HG02973 (cell line): ENCODE measurements around the gene PTPN5.

ENCODE experiments used
- ATAC-seq: cut with Tn5 transposase; IDR thresholded peaks from one replicate; pipeline ENCODE4 v1.9.1; 2021; ENCODE audit warnings: moderate library complexity; ENCODE audit not compliant: unreplicated experiment

The PTPN5 gene

GRCh38 chr11:18773681-18774080, 17.9 kb downstream of the PTPN5 start:
- no peak for ATAC-seq

DNA sequence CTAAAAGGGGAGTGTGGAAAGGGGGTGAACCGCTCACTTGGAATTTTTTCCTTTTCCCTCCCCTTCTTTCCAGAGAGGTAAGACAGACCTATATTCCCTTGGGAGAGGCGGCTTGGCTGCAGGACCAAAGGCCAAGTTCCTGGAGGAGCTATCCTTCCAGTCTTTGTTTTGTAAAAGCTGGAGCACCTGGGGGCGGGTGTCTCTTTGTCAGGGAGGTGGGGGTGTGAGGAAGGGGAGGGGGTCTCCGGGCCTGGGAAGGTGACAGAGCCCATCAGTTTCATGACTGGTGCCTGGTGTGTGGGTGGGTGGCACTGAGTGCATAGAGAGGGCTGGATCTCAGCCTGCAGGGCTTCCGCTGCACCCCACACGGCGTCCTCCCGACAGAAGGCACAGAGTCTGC, 18.5 kb downstream of the PTPN5 start:
- no peak for ATAC-seq

DNA sequence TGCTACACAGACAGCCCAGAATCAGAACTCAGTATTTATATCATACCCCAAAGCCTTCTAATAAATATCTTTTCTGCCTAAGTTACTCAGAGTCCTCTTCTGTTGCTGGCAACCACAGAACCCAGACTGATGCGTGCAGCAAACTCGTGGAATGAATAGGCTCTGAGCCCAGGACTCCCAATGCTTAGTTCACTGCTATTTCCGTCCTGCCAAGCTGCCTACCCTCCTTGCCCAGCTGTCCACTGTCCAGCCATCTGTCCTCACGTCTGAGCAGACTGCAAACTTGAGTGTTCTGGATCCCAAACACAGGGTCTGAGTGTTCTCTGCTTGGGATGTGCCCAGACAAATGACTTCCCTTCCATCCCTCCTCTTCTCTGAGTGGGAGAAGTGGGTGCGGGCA, 19.4 kb downstream of the PTPN5 start:
- ATAC-seq, result no peak

DNA sequence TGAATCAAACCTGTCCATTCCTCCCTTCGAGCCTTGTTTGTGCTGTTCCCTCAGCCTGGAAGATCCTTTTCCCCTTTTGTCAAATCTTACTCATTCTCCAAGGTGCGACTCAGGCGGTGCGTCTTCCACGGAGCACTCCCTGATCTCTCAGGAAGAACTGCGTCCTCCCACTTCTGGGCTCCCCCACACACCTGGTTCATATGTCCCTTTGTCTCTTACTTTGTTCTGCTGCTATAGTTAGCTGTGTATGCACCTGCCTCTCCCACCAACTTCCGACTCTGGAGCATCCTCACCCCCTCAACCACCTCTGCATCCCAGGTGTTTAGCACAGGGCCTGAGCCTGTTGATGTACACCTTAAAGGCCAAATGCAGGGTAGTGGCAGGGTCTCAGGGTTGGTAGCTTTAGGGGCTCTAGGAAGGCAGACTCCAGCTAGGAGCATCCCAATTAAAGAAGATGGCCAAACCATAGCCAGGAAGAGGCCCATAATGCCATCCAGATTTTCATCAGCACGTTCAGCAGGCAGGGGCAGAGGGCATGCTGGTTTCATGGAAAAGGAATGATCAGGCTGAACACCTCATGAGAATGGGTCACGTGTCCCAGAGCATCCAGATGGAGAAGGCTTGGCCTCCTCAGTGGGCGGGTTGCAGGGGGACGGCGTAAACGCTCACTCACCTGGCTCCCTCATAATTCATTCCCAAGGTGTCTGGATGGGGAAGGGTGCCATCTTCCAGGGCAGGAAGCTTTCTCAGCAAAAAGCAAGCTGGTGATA, 20.1 kb downstream of the PTPN5 start:
- no peak for ATAC-seq

DNA sequence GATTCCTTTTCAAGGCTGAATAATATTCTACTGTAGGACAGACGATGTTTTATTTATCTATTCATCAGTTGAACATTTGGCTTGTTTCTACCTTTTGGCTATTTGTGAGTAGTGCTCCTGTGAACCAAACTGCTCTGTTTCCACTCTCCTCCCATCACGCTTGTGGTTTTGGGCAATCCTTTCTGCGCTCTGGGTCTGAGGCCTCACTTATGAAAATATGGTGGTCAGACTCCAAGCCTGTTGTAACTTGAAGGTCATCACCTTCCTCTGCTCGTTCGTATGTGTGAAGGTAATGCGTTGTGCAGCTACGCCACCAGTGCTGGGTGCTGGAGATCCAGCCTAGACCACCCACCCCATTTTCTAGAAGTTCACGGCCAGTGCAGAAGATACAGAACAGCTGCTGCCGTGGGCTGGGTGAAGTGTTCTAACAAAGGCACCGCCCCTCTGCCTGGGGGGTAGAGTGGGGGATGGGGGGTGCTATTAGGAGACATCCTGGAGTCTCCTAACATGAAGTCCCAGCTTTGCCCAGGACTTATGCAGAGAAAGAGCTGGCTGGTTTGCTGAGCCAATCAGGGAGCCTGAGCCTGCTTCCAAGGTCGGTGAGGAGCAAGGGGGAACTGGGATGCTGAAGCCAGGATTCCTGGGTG, 21.0 kb downstream of the PTPN5 start:
- no peak for ATAC-seq

DNA sequence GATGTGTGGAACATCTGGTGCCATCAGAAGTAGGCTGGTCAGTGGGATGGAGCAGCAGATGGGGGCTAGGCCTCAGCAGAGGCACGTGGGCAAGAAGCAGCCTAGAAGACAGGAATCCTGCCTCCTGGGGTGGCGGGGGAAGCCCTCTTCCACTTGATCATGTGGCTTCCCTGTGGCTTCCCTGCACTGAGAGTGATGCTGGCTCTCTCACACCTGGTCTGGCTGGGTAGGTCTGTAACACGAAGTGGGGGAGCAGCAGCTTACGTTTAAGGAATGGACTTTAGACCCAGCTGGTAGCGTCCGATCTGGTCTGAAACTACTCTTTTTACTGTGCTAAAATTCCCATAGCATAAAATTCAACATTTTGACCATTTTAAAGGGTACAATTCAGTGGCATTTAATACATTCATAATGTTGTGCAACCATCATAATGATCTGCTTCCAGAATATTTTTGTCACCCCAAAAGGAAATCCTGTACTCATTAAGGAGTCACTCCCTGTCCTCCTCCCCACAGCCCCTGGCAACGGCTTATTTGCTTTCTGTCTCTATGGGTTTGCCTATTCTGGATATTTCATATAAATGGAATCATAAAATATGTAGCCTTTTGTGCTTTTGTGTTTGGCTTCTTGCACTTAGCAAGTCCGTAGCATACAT, 21.7 kb downstream of the PTPN5 start:
- ATAC-seq, result no peak

- ATAC-seq, result no peak
Observed at GRCh38 chr11:18768978-18769377, 22.6 kb downstream of the PTPN5 start.

DNA sequence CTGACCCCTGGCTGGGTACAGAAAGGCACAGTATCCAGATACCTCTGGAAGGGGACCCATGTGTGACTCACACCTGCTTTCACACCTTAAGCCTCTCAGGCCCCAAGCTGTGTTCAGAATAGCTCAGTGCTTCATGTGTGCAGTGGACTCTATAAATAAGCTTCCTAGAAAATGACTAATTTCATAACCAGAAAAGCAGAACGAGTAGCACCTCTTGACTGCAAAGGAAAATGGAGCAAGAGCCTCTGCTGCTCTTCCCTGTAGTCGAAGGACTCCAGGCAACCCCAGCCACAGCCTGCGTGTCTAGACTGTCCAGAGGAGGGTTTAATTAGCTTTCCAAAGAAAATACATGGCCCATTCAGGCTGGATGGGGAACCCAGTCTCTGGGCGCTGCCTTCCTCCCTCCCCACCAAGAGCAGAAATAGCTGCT, 23.1 kb downstream of the PTPN5 start:
- ATAC-seq, result peak; percentile 89

- ATAC-seq, result no peak
Observed at GRCh38 chr11:18766015-18766414, 25.6 kb downstream of the PTPN5 start.

GRCh38 chr11:18765554-18765953, 26.0 kb downstream of the PTPN5 start:
- no peak for ATAC-seq

GRCh38 chr11:18761741-18762140, 29.9 kb downstream of the PTPN5 start:
- ATAC-seq, result no peak

DNA sequence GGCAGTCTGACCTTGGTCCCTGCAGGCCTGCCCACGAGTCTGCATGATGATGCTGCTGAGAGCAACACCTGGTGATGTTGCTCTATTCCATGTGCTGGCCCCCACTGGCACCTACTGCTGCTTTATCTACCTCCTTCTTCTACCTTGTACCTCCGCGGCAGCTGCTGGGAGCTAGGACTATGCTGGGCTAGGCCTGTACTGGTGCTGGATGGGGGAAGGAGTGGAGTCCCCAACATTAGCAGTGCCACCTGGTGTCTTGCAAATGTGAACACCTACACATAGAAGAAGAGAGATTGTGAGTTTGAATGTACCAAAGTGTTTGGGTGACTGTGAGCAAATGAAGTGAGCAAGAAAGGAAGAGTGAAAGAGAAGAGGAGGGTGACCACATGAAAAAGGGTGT, 30.5 kb downstream of the PTPN5 start:
- ATAC-seq, result no peak

GRCh38 chr11:18757811-18758210, 33.8 kb downstream of the PTPN5 start:
- ATAC-seq, result no peak

- no peak for ATAC-seq
Observed at GRCh38 chr11:18756889-18757288, 34.7 kb downstream of the PTPN5 start.

GRCh38 chr11:18754308-18754707, 37.3 kb downstream of the PTPN5 start:
- ATAC-seq, result no peak

GRCh38 chr11:18752502-18752901, 39.1 kb downstream of the PTPN5 start:
- no peak for ATAC-seq

DNA sequence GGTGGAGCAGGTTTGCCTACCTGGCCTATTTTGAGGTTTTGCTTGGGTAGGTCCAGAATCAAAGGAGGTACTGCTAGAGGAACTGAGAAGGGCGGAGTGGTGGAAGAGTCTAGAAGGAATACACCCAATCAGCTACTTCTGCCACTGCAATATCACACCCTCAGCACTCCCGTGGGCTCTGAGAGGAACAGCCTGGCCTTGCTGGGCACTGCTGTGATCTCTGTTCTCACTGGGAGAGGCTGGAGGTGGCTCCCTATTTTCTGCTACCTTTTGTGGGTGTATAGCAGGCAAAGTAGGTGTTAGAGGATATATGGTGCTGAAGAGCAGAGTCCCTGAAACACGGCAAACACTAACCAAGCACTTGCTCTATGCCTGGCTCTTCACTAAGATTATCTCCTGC, 40.7 kb downstream of the PTPN5 start:
- no peak for ATAC-seq

- no peak for ATAC-seq
Observed at GRCh38 chr11:18749681-18750319, 41.8 kb downstream of the PTPN5 start.

GRCh38 chr11:18748766-18749365, 42.7 kb downstream of the PTPN5 start:
- ATAC-seq, result no peak

DNA sequence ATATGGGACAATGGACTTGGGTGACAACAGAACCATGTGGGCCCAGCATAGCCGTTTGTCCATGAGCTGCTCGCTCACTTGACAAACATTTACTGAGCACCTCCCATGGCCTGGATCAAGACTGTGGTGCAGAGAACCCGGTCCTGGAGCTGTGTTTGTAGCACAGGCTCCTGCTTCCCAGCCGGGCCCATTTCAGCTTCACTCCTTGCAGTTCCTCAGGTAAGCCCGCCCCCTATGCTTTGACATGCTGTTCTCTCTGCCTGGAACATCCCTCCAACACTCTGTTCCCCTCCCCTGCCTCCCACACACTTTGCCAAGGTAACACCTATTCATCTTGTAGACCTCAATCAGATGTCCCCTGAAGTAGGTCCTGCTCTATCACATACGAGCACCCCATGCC, 46.3 kb downstream of the PTPN5 start:
- ATAC-seq, result no peak

- ATAC-seq, result no peak
Observed at GRCh38 chr11:18743900-18744514, 47.6 kb downstream of the PTPN5 start.
